HuH-7.5 (cell line): ENCODE data around the gene LHFPL6.

Experiments used
- DNase-seq: peaks from one replicate; pipeline ENCODE4 v3.0.0; 2011; ENCODE audit warnings: low spot score

LHFPL6 gene

GRCh38 chr13:39510316-39510695 lies 92.7 kb downstream of the LHFPL6 start:
- DNase-seq = no peak

GRCh38 chr13:39509616-39510315 lies 93.2 kb downstream of the LHFPL6 start:
- no peak for DNase-seq

GRCh38 chr13:39506559-39507390 lies 96.2 kb downstream of the LHFPL6 start:
- DNase-seq = no peak

GRCh38 chr13:39505151-39505550 lies 97.8 kb downstream of the LHFPL6 start:
- no peak for DNase-seq

- DNase-seq = no peak
Measured at GRCh38 chr13:39503048-39503447, 99.9 kb downstream of the LHFPL6 start.

GRCh38 chr13:39501702-39502324 lies 101.2 kb downstream of the LHFPL6 start:
- no peak for DNase-seq

- DNase-seq = no peak
Measured at GRCh38 chr13:39499604-39500003, 103.4 kb downstream of the LHFPL6 start.

- no peak for DNase-seq
Measured at GRCh38 chr13:39498471-39499114, 104.4 kb downstream of the LHFPL6 start.

GRCh38 chr13:39496506-39496905 lies 106.5 kb downstream of the LHFPL6 start:
- DNase-seq = no peak

- DNase-seq = no peak
Measured at GRCh38 chr13:39494633-39495032, 108.4 kb downstream of the LHFPL6 start.

GRCh38 chr13:39494006-39494405 lies 109.0 kb downstream of the LHFPL6 start:
- no peak for DNase-seq

GRCh38 chr13:39490136-39490535 lies 112.9 kb downstream of the LHFPL6 start:
- no peak for DNase-seq

GRCh38 chr13:39486758-39487157 lies 116.2 kb downstream of the LHFPL6 start:
- DNase-seq = no peak

- DNase-seq = no peak
Measured at GRCh38 chr13:39485314-39485700, 117.7 kb downstream of the LHFPL6 start.

- DNase-seq = no peak
Measured at GRCh38 chr13:39484506-39485313, 118.3 kb downstream of the LHFPL6 start.

GRCh38 chr13:39483326-39483725 lies 119.7 kb downstream of the LHFPL6 start:
- DNase-seq = no peak

- no peak for DNase-seq
Measured at GRCh38 chr13:39481491-39481890, 121.5 kb downstream of the LHFPL6 start.

- no peak for DNase-seq
Measured at GRCh38 chr13:39474600-39474999, 128.4 kb downstream of the LHFPL6 start.

- DNase-seq = no peak
Measured at GRCh38 chr13:39469676-39470075, 133.3 kb downstream of the LHFPL6 start.

- no peak for DNase-seq
Measured at GRCh38 chr13:39468306-39468705, 134.7 kb downstream of the LHFPL6 start.

GRCh38 chr13:39463611-39464010 lies 139.4 kb downstream of the LHFPL6 start:
- DNase-seq = no peak

GRCh38 chr13:39462906-39463305 lies 140.1 kb downstream of the LHFPL6 start:
- DNase-seq = no peak
